ENCODE data around the gene INTS11. TPM values are rescaled to one million over a fixed set of nuclear protein-coding genes. Genes with fewer than 3 reads are reported as not detected.

The INTS11 gene
- total and polyA plus RNA-seq, 2 of the 13 experiments (the other 11 are each of a cell fraction or from before 2014, with no cell fraction given), result 52.8 to 94.8 TPM

DNA sequence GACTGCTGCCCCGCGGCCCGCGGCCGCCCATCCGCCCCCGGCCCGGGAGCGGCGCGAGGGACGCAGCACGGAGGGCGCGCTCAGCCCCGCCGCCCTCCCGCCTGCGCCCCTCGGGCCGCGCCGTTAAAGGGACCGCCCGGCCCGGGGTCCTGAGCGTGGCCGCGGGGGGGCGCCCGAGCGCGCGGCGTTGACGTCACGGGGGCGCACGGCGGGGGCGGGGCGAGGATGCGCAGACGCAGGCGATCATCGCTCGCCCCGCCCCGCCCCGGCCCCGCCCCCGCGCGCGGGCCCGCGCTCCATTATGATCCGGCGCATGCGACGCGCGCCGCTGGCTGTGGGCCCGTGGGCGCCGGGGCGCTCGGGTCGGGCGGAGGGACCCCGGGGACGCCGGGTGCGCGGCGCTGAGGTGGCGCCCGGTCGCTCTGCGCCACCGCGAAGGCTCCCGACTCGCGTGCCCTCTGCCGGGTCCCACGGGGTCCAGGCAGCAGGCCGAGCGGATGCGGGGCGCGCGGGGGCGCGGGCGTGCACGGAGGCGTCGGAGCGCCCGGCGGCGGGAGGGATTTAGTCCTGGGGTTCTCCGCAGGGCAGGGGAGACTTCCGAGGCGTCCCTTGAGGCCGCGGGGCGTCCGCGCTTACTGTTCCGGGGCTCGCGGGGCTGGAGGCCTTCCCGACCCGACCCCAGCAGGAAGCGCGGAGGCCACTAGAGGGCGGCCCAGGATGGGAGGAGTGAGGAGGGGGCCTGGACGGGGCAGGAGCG is 25.0 kb upstream of the INTS11 start, which contains the start of gene DVL1 (continued):
- TF ChIP-seq ZNF713 (CRISPR knock-in tag; IDR thresholded peaks at IDR 0.05), result no peak
- TF ChIP-seq MLX (CRISPR knock-in tag; IDR thresholded peaks at IDR 0.05), result no peak
- peak; percentile 36; the same call in 1 of the 2 replicates for TF ChIP-seq SALL1 (CRISPR knock-in tag; IDR thresholded peaks at IDR 0.05)
- no peak for TF ChIP-seq ZNF850 (CRISPR knock-in tag; conservative IDR thresholded peaks at IDR 0.05)
- TF ChIP-seq JUNB (CRISPR knock-in tag; IDR thresholded peaks at IDR 0.05; ENCODE audit: borderline replicate concordance), result no peak
- no peak for TF ChIP-seq ELF4 (CRISPR knock-in tag; IDR thresholded peaks at IDR 0.05; ENCODE audit: borderline replicate concordance)
- no peak for TF ChIP-seq ZNF619 (CRISPR knock-in tag; IDR thresholded peaks at IDR 0.05)
- no peak for TF ChIP-seq ELK4 (CRISPR knock-in tag; IDR thresholded peaks at IDR 0.05; ENCODE audit: borderline replicate concordance)
- no peak for TF ChIP-seq HDAC6 (IDR thresholded peaks at IDR 0.05; ENCODE audit: low read depth, low read length)
- no peak for TF ChIP-seq ZSCAN5A (CRISPR knock-in tag; IDR thresholded peaks at IDR 0.05; ENCODE audit: borderline replicate concordance)
- TF ChIP-seq, protein P1, sequence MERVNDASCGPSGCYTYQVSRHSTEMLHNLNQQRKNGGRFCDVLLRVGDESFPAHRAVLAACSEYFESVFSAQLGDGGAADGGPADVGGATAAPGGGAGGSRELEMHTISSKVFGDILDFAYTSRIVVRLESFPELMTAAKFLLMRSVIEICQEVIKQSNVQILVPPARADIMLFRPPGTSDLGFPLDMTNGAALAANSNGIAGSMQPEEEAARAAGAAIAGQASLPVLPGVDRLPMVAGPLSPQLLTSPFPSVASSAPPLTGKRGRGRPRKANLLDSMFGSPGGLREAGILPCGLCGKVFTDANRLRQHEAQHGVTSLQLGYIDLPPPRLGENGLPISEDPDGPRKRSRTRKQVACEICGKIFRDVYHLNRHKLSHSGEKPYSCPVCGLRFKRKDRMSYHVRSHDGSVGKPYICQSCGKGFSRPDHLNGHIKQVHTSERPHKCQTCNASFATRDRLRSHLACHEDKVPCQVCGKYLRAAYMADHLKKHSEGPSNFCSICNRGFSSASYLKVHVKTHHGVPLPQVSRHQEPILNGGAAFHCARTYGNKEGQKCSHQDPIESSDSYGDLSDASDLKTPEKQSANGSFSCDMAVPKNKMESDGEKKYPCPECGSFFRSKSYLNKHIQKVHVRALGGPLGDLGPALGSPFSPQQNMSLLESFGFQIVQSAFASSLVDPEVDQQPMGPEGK (CRISPR knock-in tag; IDR thresholded peaks at IDR 0.05), result peak; percentile 80
- TF ChIP-seq PTBP1 (IDR thresholded peaks at IDR 0.05; ENCODE audit: low read depth, low read length, poor library complexity, severe bottlenecking), result no peak
- TF ChIP-seq KLF6 (CRISPR knock-in tag; IDR thresholded peaks at IDR 0.05), result no peak
- TF ChIP-seq BHLHE40 (IDR thresholded peaks at IDR 0.05; ENCODE audit: low read length), result no peak
- TF ChIP-seq, protein P2, sequence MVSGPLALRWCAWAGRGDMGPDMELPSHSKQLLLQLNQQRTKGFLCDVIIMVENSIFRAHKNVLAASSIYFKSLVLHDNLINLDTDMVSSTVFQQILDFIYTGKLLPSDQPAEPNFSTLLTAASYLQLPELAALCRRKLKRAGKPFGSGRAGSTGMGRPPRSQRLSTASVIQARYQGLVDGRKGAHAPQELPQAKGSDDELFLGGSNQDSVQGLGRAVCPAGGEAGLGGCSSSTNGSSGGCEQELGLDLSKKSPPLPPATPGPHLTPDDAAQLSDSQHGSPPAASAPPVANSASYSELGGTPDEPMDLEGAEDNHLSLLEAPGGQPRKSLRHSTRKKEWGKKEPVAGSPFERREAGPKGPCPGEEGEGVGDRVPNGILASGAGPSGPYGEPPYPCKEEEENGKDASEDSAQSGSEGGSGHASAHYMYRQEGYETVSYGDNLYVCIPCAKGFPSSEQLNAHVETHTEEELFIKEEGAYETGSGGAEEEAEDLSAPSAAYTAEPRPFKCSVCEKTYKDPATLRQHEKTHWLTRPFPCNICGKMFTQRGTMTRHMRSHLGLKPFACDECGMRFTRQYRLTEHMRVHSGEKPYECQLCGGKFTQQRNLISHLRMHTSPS (CRISPR knock-in tag; IDR thresholded peaks at IDR 0.05; ENCODE audit: low read depth), result no peak
- TF ChIP-seq PRDM15 (CRISPR knock-in tag; IDR thresholded peaks at IDR 0.05), result no peak
